H54 (cell line): ENCODE data around the gene C20orf96.
"Not testable (repeated sequence)": the region's sequence is repeated elsewhere in the genome, so short reads cannot be mapped to it uniquely, and the experiment has no call there.

Experiments used
- DNase-seq: peaks from one replicate; pipeline ENCODE4 v3.0.0; 2011; ENCODE audit warnings: low spot score, mixed read lengths; ENCODE audit not compliant: insufficient read length
- FAIRE-seq: peaks from 3 replicates; lab custom pipeline; 2011; peaks lifted over from hg19 to GRCh38; lab: Jason Lieb, UNC
- POLR2A ChIP-seq: IDR thresholded peaks from 2 replicates; pipeline ENCODE4 v1.6.1; 2011; ENCODE audit warnings: low read depth, mild to moderate bottlenecking, low read length

C20orf96 gene

GRCh38 chr20:290084-290831, at the start of gene C20orf96:
Gene C20orf96, minus strand, starts transcription at chr20:290750. Its CDS starts 140 bp downstream, at chr20:290610.
- FAIRE-seq (no peak), DNase-seq (peak; percentile 96)
- TF ChIP-seq POLR2A, result no peak

DNA sequence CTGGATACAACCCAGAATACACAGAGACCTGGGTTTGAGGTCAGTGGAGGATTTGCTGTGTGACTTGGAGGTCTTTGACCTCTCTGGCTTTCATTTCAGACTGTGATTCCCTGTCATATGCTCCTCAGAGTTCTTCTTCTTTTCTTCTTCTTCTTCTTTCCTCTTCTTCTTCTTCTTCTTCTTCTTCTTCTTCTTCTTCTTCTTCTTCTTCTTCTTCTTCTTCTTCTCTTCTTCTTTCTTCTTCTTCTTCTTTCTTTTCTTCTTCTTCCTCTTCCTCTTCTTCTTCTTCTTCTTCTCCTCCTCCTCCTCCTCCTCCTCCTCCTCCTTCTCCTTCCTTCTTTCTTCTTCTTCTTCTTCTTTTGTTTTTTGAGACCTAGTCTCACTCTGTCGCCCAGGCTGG, 45.5 kb upstream of the C20orf96 start:
- not testable (repeated sequence) for DNase-seq, FAIRE-seq

- DNase-seq (no peak), FAIRE-seq (no peak)
- TF ChIP-seq POLR2A, result no peak
These were observed 44.0 kb upstream of the C20orf96 start for GRCh38 chr20:334578-334977.

DNA sequence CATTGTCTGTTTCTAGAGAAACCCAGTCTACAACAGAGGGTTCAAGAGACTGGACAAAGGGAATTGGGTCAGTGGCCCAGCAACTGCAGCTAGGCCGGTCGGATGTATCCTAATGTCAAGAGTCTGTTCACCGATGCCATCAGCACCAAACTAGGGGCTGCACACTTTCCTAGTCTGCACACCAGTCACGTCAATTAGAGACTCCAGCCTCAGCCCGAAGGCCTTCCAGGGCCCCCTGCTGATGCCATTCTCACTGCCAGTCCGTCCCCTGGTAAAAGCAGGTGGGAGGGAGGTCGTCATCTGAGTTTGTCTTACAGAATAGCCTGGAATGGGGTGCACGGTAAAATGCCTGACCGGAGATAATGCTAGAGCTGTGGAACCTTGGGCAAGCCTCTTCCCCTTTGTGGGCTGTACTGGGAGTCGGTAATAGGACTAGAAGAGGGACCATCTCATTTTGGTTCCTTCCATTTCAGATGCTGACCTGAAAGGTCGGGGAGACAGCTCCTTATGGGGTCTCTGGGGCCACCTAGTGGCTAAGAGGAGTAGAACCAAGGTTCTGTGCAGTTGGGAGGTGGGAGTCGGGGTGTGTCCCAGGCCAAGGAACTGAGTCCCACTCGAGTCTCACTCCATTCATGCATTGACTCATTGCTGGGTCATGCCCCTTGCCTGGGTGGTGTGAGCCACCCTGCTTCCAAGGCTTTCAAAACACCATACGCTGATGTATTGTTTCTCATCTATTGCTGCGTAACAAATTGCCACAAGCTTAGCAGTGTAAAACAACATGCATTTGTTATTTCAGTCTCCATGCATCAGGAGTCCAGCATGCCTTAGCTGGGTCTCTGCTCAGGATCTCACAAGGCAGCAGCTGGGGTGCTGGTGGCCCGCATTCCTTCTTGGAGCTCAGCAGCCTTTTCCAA, 39.9 kb upstream of the C20orf96 start:
- no peak for TF ChIP-seq POLR2A
- no peak for FAIRE-seq
- DNase-seq, result peak; percentile 72

GRCh38 chr20:329851-330232, 39.3 kb upstream of the C20orf96 start:
- no peak for FAIRE-seq
- no peak for TF ChIP-seq POLR2A
- no peak for DNase-seq

GRCh38 chr20:328975-329695, 38.6 kb upstream of the C20orf96 start:
- FAIRE-seq (no peak), DNase-seq (no peak)
- TF ChIP-seq POLR2A, result no peak

DNA sequence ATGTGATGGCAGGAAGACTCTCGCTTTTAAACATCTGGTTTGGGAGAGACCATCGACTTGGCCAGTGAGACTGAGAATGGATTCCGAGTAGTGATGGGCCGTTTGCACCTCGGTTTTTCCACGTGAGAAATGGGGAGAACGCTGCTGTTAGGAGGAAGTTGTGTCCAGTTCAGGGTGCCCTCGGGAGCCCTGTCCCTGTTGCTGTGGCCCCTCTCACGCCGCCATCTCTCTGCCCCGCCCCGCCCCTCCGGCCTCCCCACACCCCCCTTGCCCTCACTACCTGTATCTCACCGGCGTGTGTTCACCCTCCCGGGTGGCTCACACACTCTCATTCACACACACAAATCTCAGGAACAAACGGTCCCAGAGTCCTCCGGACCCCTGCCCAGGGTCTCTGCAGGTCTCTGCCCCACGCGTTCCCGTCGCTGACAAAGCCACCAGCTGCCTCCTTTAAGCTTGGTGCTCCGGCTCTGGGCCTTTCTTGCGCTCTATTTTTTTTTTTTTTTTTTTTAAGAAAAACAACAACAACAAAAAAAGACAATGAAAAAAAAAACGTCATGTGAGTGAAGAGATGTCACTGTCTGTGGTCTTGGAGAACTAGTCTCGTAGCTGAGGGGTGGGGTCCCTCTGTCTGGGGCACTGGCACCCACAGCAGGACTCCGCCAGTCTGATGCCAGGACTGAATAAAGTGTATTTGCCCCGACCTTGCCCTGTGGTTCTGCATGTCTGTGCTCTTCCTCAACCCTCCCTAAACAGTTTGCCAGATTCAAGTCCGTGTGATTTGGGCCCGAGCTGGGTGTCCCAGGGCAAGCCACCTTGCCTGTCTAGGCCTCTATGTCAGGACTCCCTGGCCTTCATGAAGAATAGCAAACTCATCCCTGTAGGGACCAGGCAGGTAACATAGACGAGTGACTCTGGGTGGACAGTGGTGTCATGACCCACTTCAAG, 37.8 kb upstream of the C20orf96 start:
- no peak for TF ChIP-seq POLR2A
- DNase-seq, result no peak
- no peak for FAIRE-seq

DNA sequence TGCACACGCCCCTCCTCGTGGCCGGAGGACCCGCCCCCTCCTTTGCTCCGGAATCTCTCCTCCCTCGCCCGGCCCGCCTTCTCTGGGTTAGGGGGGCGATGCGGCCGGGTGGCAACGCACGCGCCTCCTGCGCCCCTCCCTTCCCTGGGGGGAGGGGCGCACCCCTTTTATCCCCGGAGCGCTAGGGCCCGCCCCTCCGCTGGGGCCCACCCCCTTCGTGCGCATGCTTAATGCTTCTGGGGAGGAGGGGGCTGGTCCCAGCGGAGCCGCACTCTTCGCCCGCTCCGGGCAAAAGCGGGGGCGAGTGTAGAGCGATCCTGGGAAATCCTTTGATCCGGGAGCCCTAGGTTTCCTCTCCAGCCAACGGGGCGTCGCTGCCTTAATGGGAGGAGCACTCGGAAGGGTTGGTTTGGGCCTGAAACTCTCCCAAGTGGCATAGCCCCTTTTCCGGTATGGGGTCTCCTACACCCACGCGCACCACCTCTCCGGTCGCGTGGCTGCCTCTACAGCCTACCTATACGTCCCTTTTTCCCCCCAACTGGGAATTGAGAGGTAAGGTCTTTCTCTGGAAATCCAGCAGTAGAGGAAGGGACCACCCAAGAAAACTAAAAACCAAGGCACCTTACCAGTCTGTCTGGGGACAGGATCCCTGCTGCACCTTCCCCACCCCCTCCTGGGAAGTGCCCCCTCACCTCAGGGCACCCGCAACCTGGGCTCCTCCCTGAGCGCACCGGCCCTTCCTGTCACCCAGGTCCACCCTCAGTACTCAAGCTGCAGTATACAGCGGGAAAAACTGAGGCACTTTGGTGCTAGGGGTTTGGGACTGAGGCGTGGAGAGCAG, 36.9 kb upstream of the C20orf96 start:
- FAIRE-seq, result no peak
- peak; percentile 76 for DNase-seq
- no peak for TF ChIP-seq POLR2A

- DNase-seq (no peak), FAIRE-seq (no peak)
- 0 out of 2 replicates have a peak, but pooled peaks have one; percentile 13 for TF ChIP-seq POLR2A
These were observed 36.2 kb upstream of the C20orf96 start for GRCh38 chr20:326645-327185.

DNA sequence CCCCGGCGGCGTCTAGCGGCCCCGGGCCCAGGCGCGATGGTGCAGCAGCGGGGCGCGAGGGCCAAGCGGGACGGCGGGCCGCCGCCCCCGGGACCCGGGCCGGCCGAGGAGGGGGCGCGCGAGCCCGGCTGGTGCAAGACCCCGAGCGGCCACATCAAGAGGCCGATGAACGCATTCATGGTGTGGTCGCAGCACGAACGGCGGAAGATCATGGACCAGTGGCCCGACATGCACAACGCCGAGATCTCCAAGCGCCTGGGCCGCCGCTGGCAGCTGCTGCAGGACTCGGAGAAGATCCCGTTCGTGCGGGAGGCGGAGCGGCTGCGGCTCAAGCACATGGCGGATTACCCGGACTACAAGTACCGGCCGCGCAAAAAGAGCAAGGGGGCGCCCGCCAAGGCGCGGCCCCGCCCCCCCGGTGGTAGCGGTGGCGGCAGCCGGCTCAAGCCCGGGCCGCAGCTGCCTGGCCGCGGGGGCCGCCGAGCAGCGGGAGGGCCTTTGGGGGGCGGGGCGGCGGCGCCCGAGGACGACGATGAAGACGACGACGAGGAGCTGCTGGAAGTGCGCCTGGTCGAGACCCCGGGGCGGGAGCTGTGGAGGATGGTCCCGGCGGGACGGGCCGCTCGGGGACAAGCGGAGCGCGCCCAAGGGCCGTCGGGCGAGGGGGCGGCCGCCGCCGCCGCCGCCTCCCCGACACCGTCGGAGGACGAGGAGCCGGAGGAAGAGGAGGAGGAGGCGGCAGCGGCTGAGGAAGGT, 35.5 kb upstream of the C20orf96 start:
- no peak for DNase-seq
- peak; percentile 0; the same call in 1 of the 2 replicates for TF ChIP-seq POLR2A
- FAIRE-seq, result no peak
